ENCODE measurements around the gene TAF11.
"Not testable (repeated sequence)": the region's sequence is repeated elsewhere in the genome, so short reads cannot be mapped to it uniquely, and the experiment has no call there.

The TAF11 gene

DNA sequence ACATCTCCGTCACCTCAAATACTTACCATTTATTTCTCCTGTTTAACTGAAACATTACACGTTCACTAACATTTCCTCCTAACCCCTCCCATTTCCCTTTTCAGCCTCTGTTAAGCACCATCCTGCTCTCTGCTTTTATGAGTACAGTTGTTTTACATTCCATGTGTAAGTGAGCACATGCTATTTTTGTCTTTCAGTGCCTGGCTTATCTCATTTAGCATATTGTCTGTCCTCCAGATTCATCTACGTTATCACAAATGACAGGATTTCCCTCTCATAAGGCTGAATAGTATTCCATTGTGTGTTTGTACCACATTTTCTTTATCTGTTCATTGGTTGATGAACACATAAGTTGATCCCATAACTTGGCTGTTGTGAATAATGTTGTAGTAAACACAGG lies 22.7 kb downstream of the TAF11 start:
- DNase-seq (ENCODE audit: low spot score) = peak; percentile 31

DNA sequence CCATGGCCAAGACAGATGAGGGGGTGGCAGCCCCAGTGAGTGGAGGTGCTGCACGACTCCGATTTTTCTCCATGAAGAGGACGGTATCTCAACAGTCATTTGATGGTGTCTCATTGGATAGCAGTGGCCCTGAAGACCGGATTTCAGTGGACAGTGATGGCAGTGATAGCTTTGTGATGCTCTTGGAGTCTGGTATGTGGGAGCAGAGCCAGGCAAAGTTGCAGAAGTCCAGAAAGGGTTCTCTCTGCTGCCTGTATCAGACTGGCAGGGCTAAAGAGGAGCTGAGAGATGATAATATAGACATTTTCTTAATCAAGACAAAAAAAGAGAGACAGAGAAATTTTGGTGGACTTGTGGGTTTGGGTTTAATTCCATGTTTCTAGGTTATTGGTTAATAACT lies 23.8 kb downstream of the TAF11 start:
- DNase-seq (ENCODE audit: low spot score) = no peak

DNA sequence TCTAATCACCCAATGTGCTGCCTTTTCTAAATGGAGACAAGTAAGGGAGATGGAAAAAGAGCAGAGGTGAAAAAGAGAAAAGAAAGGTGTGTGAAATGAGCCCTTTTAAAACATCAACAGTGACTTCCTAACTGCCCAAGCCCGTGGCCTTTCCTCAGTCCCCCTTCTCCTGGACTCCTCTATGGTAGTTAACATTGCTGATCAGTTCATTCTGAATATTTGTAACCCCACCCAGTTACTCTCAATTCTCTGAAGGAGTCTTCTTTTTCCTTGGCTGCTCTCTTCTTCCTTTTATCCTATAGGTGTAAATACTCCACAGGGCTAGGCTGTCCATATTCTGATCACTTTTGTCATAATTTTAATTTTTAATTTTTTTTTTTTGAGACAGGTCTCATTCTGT lies 27.1 kb downstream of the TAF11 start:
- DNase-seq (ENCODE audit: low spot score) = no peak

DNA sequence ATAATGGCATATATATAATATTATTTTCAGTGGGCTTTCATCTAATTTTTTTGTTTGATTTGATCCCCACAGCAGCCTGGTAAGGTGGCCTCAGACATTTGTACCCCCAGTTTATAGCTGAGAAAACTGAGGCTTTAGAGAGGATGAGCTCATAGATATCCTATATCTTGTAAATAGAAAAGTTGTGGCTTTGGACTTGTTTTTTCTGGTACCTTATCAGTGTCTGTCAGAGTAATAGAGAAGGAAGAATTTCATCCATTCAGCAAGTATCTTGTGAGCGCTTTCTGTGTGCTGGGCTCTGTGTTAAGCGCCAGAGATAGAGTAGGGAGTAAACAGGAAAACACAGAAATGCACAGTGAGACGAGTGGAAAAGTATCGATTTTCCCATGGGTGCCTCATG lies 27.9 kb downstream of the TAF11 start:
- DNase-seq (ENCODE audit: low spot score) = no peak

DNA sequence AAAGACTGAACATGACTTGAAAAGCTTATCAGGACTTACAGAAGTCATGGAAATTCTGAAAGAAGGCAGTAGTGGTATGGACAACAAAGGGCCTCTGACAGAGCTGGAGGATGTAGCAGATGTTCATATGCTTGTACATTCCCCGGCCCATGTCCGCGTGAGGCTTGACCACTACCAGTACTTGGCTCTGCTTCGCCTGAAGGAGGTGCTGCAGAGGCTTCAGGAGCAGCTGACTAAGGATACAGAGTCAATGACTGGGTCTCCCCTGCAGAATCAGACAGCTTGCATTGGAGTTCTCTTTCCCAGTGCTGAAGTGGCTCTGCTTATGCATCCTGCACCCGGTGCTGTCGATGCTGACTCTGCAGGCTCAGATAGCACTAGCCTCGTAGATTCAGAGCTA lies 29.2 kb downstream of the TAF11 start:
- no peak for DNase-seq (ENCODE audit: low spot score)

DNA sequence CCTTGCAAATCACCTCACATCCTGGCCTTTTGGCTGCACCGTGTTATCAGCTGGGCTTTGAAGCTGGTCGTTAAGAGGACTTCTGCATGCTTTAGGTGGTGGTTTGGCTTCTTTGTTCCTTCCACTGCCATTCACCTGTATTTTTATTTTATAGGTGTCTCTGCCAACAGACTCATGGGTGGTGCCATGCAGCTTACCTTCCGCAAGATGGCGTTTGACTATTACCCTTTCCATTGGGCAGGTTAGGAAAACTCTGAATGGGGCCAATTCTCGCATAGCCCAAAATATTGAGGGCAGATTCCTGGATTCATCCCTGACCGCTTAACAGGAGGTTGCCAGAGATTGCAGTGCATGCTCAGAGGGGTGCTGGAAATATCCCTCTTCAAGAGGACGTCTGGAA lies 32.4 kb downstream of the TAF11 start:
- no peak for DNase-seq (ENCODE audit: low spot score)

DNA sequence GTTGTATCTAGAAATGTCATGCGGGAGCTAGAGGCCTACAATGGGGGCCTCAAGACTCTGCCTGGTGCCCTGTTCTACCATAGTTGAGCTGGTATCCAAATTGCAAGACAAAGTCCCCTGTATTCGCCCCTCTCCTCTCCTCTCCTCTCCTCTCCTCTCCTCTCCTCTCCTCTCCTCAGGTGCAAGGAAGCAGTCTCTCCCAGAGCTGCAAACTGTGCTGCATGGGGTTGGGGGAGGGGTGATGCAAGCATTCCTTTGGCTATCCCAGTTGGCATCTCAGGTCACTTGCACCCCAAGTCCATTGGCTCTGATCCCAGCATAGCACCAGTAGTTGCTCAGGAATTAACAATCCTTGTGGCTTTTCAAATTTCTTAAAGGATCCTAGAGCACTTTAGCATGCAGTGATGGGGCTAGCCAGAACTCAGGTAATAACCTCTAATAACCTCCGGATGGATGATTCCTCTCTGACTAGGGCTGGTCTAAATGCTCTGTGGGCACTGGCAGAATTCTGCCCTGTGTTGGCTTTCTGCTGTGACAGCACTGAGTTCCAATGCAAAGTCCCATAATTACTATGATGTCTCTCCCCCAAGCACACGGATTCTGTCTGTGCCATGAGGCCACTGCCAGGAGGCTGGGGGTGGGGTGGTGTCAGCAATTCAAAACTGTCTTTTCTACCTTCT lies 35.3 kb downstream of the TAF11 start:
- DNase-seq (ENCODE audit: low spot score) = no peak

DNA sequence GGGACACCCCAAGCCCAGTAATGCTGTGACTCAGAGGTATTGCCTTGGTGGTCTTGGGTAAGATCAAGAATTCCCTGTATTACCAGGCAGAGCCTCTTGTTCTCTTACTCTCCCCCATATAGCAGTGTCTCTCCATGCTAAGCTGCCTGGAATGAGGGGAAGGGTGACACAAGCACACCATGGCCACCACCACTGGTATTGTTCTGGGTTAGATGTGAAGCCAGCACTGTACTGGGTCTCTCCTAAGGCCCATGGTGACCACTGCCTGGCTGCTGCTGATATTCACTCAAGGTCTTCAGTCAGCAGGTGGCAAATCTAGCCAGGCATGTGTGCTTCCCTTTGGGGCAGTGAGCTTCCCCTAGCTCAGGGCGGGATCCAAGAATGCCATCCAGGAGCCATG lies 36.5 kb downstream of the TAF11 start:
- no peak for DNase-seq (ENCODE audit: low spot score)

DNA sequence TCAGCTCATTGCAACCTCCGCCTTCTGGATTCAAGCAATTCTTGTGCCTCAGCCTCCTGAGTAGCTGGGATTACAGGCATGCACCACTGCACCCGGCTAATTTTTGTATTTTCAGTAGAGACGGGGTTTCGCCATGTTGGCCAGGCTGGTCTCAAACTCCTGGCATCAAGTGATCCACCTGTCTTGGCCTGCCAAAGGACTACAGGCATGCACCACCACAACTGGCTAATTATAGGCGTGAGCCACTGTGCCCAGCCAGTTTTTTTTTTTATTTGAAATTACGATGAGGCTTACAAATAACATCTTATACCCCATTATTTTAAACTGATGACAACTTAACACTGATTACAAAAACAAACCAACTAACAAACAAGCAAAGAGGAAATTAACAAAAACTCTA lies 38.8 kb downstream of the TAF11 start:
- not testable (repeated sequence) for DNase-seq (ENCODE audit: low spot score)

DNA sequence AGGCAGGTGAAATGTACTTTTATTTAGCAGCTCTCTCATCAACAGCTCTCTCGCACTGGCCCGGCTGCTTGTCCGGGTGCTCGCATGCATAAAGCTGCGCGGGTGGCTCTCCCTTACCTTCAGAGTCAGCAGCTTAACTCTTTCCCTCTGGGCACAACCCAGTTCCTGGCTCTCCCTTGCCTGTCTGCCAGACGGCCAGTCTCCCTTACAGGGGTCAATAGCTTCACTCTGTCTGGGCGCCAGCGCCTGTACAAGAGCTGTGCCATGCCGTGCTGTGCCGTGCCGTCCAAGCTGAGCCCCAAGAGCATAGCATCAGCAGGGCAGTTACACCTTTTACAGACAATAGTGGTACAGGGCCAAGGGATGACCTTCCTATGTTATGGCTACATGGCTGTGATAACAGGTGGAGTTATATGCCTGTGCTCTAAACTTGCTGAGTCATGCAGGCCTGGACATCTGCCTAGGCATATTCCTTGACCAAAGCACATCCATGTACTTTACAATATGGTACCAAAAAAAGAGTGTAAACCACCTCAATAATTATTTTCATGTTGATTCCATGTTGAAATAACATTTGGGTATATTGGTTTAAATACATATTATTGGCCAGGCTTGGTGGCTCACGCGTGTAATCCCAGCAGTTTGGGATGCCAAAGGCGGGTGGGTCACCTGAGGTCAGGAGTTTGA lies 48.0 kb downstream of the TAF11 start:
- no peak for DNase-seq (ENCODE audit: low spot score)

DNA sequence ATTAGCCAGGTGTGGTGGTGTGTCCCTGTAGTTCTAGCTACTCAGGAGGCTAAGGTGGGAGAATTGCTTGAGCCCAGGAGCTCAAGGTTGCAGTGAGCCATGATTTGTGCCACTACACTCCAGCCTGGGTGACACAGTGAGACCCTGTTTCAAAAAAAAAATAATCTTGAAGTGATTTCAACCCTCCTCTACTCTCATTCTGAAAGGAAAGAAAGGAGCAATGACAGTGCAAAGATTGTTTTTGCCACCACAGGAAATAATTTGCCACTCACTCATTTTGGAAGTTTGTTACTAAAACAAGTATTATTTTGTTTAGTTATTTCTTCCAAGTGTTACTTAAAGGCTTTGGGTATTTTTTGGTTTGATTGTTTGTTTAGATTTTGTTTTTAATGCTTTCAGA lies 50.3 kb downstream of the TAF11 start:
- DNase-seq (ENCODE audit: low spot score) = no peak

DNA sequence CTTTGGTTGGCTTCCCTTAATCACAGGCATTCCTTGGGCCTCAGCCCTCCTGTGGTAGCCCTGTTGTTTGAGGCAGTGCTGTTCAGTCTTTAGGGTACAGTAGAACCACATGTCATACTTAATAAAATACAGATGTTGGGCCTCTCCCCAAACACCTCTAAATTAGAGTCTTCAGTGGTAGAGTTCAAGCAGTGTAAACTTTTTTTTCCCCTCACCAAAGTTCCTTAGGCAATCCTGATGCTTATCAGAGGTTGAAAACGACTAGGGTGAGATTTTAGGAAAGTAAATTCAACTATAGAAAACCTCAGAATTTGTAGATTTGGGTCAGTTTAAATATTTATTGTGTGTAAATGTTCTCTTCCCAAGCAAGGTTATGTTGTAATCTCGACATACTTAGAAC lies 51.4 kb downstream of the TAF11 start:
- DNase-seq (ENCODE audit: low spot score) = no peak

DNA sequence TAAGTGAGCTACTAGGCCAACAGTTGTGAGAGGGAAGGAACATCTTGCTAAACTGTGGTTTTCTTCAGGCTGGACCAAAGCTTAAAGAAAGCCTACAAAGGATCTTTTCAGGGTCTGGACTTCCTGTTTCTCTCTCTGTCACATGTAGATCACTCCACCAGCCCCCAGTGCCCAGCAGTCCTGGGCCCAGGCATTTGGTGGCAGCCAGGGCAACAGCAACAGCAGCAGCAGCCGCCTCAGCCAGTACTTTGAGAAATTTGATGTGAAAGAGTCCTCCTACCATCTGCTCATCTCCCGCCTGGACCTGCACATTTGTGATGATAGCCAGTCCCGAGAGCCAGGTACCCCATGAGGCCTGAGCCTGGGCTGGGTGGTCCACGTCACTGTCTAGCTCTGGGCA lies 51.8 kb downstream of the TAF11 start:
- DNase-seq (ENCODE audit: low spot score) = no peak

DNA sequence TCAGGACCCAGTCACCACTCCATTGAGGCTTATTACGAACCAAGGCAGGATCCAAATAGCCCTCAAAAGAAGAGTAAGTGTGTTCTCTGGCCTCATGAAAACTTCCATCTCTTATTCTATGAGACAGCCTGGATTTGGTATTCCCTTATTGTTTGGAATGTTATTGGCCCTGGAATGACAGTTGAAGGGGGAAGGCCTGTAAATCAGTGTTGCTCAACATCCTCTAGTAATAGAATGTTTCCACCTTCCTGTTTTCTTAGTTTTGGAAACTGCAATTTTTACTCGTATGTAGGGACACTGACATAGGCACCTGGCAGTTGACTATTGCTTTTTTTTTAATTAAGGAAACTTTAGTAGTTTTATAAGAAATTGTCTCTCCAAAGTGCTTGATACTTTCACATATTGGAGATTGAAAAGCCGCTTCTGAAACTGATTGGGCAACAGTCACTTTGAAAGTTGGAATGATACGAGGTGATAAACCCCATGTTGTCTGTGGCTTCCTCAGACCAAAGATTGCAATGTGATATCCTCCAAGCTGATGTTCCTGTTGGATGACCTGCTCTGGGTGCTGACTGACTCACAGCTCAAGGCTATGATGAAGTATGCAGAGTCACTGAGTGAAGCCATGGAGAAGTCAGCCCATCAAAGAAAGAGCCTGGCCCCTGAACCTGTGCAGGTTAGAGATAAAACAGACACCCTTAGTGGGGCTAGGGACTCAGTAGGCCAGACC lies 52.9 kb downstream of the TAF11 start:
- DNase-seq (ENCODE audit: low spot score) = peak; percentile 20

DNA sequence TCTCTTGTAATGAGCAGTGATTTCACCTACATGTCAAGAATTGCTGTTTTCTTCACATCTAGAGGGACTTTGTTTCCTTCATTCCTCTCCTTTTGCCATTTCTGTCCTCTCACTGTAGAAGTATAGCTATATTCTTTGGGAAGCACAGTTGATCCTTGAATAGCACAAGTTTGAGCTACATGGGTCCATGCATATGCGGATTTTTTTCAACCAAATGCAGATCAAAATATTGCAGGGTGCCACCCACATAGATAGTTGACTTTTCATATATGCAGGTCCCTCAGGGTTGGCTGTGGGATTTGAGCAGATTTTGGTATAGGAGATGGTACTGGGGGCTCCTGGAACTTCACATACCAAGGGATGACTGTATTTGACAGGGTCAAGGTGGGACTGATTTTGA lies 54.9 kb downstream of the TAF11 start:
- DNase-seq (ENCODE audit: low spot score) = no peak

DNA sequence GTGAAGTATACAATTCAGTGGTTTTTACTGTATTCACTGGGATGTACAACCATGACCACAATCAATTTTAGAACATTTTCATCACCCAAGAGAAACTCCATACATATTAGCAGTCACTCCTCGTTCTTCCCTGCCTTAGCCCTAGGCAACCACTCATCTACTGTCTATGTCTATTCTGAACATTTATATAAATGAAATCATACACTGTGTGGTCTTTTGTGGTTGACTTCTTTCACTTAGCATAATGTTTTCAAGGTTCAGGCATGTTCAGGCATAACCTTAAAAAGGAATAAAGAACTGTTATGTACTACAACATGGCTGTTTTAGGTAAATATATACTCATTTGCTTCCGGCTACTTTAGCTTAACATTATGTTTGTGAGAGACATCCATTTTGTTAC lies 58.7 kb downstream of the TAF11 start:
- DNase-seq (ENCODE audit: low spot score) = no peak
